SK-N-SH treated with all-trans-retinoic acid at 6 μM for 48 hours (cell line): ENCODE data around the gene ATR.

ENCODE experiments used
- ATAC-seq: fragments of 200-7000 bp; cut with Tn5 transposase; 3 replicates; pipeline ENCODE4 v1.9.1; 2020; ENCODE audit warnings: mild to moderate bottlenecking, moderate library complexity
- ARNTL ChIP-seq: fragments of 450-650 bp; formaldehyde crosslinking; IDR thresholded peaks from 2 replicates; pipeline ENCODE4 v1.5.0; 2020; ENCODE audit warnings: low read depth, mild to moderate bottlenecking, moderate library complexity, borderline replicate concordance
- CSDC2 ChIP-seq: fragments of 250-450 bp; sonication (Bioruptor Pico); IDR thresholded peaks from 2 replicates; pipeline ENCODE4 v1.5.0; 2020; ENCODE audit warnings: mild to moderate bottlenecking, moderate library complexity
- GLIS3 ChIP-seq: fragments of 250-450 bp; sonication (Bioruptor Pico); IDR thresholded peaks from 2 replicates; pipeline ENCODE4 v1.5.0; 2020; ENCODE audit warnings: mild to moderate bottlenecking, moderate library complexity
- ISL1 ChIP-seq: fragments of 250-450 bp; sonication (Bioruptor Pico); IDR thresholded peaks from 2 replicates; pipeline ENCODE4 v2.1.2; 2022; ENCODE audit warnings: mild to moderate bottlenecking, moderate library complexity
- PPARA ChIP-seq: fragments of 250-450 bp; sonication (Bioruptor Pico); IDR thresholded peaks from 2 replicates; pipeline ENCODE4 v1.5.0; 2020; ENCODE audit warnings: mild to moderate bottlenecking, borderline replicate concordance
- RARB ChIP-seq: fragments of 250-450 bp; sonication (Bioruptor Pico); IDR thresholded peaks from 2 replicates; pipeline ENCODE4 v1.8.0; 2021; ENCODE audit warnings: mild to moderate bottlenecking, moderate library complexity
- SNAI2 ChIP-seq: fragments of 250-450 bp; sonication (Bioruptor Pico); IDR thresholded peaks from 2 replicates; pipeline ENCODE4 v1.5.0; 2020; ENCODE audit warnings: mild to moderate bottlenecking, moderate library complexity
- TOX ChIP-seq: fragments of 250-450 bp; sonication (Bioruptor Pico); IDR thresholded peaks from 2 replicates; pipeline ENCODE4 v1.8.0; 2021; ENCODE audit warnings: mild to moderate bottlenecking, moderate library complexity, borderline replicate concordance
- ZC3H10 ChIP-seq: fragments of 250-450 bp; sonication (Bioruptor Pico); IDR thresholded peaks from 2 replicates; pipeline ENCODE4 v1.5.1; 2021; ENCODE audit warnings: mild to moderate bottlenecking, moderate library complexity
- ZFP3 ChIP-seq: fragments of 250-450 bp; sonication (Bioruptor Pico); IDR thresholded peaks from 2 replicates; pipeline ENCODE4 v1.5.0; 2020; ENCODE audit warnings: mild to moderate bottlenecking, moderate library complexity
- ZFP30 ChIP-seq: fragments of 450-650 bp; formaldehyde crosslinking; IDR thresholded peaks from 2 replicates; pipeline ENCODE4 v1.5.0; 2022; ENCODE audit warnings: mild to moderate bottlenecking, moderate library complexity
- ZNF565 ChIP-seq: fragments of 450-650 bp; formaldehyde crosslinking; conservative IDR thresholded peaks from 2 replicates; pipeline ENCODE4 v1.5.0; 2020; ENCODE audit warnings: low read depth, mild to moderate bottlenecking, moderate library complexity
- ZNF8 ChIP-seq: fragments of 450-650 bp; formaldehyde crosslinking; IDR thresholded peaks from 2 replicates; pipeline ENCODE4 v1.5.0; 2020; ENCODE audit warnings: mild to moderate bottlenecking, moderate library complexity
- TF ChIP-seq, protein P1 (sequence below): fragments of 250-450 bp; sonication (Bioruptor Pico); IDR thresholded peaks from 2 replicates; pipeline ENCODE4 v1.5.1; 2021; ENCODE audit warnings: mild to moderate bottlenecking, moderate library complexity
- TF ChIP-seq, protein P2 (sequence below): fragments of 250-450 bp; sonication (Bioruptor Pico); IDR thresholded peaks from 2 replicates; pipeline ENCODE4 v1.5.0; 2020; ENCODE audit warnings: mild to moderate bottlenecking, moderate library complexity
- TF ChIP-seq, protein P3 (sequence below): fragments of 250-450 bp; sonication (Bioruptor Pico); IDR thresholded peaks from 2 replicates; pipeline ENCODE4 v1.8.0; 2020; ENCODE audit warnings: mild to moderate bottlenecking, moderate library complexity, borderline replicate concordance
- TF ChIP-seq, protein P4 (sequence below): fragments of 250-450 bp; sonication (Bioruptor Pico); IDR thresholded peaks from 2 replicates; pipeline ENCODE4 v1.5.1; 2020; ENCODE audit warnings: low read depth, mild to moderate bottlenecking, moderate library complexity
- TF ChIP-seq, protein P5 (sequence below): fragments of 250-450 bp; sonication (Bioruptor Pico); IDR thresholded peaks from 2 replicates; pipeline ENCODE4 v1.8.0; 2021; ENCODE audit warnings: low read depth, mild to moderate bottlenecking, moderate library complexity, borderline replicate concordance

ATR gene

DNA sequence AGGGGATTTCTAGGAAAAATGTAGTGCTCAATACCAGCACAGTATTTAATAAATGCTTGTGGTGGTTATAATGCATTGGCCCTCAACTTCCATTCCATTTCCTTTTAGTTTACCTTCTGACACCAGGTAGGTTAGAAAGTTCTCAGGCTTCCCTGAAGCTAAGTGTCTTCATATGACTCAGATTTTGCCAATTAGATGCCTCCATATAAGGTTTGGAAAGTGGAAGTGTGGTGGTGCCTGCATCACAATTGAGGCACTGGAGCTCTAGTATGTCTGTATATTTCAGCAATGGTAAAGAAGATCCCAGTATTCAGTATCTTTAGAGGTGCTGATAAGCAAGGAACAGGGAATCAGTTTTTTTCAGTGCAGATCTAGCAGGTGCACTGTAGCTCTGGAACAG, 149.0 kb downstream of the ATR start:
- TF ChIP-seq, protein P1, sequence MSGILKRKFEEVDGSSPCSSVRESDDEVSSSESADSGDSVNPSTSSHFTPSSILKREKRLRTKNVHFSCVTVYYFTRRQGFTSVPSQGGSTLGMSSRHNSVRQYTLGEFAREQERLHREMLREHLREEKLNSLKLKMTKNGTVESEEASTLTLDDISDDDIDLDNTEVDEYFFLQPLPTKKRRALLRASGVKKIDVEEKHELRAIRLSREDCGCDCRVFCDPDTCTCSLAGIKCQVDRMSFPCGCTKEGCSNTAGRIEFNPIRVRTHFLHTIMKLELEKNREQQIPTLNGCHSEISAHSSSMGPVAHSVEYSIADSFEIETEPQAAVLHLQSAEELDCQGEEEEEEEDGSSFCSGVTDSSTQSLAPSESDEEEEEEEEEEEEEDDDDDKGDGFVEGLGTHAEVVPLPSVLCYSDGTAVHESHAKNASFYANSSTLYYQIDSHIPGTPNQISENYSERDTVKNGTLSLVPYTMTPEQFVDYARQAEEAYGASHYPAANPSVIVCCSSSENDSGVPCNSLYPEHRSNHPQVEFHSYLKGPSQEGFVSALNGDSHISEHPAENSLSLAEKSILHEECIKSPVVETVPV (CRISPR knock-in tag), result no peak
- TF ChIP-seq ISL1 (CRISPR knock-in tag) (no peak), ZNF8 (CRISPR knock-in tag) (no peak), SNAI2 (CRISPR knock-in tag) (no peak), RARB (no peak), ZNF565 (no peak), ARNTL (CRISPR knock-in tag) (no peak), PPARA (CRISPR knock-in tag) (no peak), ZFP3 (CRISPR knock-in tag) (no peak), ZC3H10 (CRISPR knock-in tag) (no peak)
- TF ChIP-seq, protein P2, sequence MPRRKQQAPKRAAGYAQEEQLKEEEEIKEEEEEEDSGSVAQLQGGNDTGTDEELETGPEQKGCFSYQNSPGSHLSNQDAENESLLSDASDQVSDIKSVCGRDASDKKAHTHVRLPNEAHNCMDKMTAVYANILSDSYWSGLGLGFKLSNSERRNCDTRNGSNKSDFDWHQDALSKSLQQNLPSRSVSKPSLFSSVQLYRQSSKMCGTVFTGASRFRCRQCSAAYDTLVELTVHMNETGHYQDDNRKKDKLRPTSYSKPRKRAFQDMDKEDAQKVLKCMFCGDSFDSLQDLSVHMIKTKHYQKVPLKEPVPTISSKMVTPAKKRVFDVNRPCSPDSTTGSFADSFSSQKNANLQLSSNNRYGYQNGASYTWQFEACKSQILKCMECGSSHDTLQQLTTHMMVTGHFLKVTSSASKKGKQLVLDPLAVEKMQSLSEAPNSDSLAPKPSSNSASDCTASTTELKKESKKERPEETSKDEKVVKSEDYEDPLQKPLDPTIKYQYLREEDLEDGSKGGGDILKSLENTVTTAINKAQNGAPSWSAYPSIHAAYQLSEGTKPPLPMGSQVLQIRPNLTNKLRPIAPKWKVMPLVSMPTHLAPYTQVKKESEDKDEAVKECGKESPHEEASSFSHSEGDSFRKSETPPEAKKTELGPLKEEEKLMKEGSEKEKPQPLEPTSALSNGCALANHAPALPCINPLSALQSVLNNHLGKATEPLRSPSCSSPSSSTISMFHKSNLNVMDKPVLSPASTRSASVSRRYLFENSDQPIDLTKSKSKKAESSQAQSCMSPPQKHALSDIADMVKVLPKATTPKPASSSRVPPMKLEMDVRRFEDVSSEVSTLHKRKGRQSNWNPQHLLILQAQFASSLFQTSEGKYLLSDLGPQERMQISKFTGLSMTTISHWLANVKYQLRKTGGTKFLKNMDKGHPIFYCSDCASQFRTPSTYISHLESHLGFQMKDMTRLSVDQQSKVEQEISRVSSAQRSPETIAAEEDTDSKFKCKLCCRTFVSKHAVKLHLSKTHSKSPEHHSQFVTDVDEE (CRISPR knock-in tag), result no peak
- TF ChIP-seq, protein P3, sequence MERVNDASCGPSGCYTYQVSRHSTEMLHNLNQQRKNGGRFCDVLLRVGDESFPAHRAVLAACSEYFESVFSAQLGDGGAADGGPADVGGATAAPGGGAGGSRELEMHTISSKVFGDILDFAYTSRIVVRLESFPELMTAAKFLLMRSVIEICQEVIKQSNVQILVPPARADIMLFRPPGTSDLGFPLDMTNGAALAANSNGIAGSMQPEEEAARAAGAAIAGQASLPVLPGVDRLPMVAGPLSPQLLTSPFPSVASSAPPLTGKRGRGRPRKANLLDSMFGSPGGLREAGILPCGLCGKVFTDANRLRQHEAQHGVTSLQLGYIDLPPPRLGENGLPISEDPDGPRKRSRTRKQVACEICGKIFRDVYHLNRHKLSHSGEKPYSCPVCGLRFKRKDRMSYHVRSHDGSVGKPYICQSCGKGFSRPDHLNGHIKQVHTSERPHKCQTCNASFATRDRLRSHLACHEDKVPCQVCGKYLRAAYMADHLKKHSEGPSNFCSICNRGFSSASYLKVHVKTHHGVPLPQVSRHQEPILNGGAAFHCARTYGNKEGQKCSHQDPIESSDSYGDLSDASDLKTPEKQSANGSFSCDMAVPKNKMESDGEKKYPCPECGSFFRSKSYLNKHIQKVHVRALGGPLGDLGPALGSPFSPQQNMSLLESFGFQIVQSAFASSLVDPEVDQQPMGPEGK (CRISPR knock-in tag), result no peak
- TF ChIP-seq, protein P4, sequence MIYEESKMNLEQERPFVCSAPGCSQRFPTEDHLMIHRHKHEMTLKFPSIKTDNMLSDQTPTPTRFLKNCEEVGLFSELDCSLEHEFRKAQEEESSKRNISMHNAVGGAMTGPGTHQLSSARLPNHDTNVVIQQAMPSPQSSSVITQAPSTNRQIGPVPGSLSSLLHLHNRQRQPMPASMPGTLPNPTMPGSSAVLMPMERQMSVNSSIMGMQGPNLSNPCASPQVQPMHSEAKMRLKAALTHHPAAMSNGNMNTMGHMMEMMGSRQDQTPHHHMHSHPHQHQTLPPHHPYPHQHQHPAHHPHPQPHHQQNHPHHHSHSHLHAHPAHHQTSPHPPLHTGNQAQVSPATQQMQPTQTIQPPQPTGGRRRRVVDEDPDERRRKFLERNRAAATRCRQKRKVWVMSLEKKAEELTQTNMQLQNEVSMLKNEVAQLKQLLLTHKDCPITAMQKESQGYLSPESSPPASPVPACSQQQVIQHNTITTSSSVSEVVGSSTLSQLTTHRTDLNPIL (CRISPR knock-in tag), result no peak
- no peak for ATAC-seq

DNA sequence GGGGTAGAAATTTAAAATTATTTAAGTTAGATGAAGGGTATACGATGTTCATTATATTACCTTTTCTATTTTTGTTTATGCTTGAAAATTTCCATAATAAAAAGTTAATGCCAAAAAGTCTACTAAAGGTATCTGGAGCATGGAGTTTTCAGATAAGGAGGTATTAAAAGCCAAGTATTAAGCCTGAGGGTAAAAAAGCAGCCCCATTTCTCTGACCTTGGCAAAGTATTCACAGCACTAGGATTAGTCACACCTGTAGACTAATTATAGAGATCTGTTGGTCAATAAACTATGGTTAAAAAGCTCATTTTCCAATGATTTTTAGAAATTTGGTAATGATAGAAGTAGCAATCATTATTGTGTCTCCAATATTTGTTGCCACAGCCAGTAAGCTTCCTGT, 153.8 kb downstream of the ATR start:
- ATAC-seq, result no peak
- TF ChIP-seq SNAI2 (CRISPR knock-in tag), result no peak
- no peak for TF ChIP-seq TOX (CRISPR knock-in tag)
- TF ChIP-seq CSDC2 (CRISPR knock-in tag), result no peak
- TF ChIP-seq ZNF8 (CRISPR knock-in tag), result no peak
- TF ChIP-seq, protein P3 (CRISPR knock-in tag), result no peak
- no peak for TF ChIP-seq GLIS3 (CRISPR knock-in tag)
- TF ChIP-seq RARB, result no peak
- TF ChIP-seq ZFP30, result no peak
- TF ChIP-seq ISL1 (CRISPR knock-in tag), result no peak
- TF ChIP-seq ZNF565, result no peak
- TF ChIP-seq, protein P5, sequence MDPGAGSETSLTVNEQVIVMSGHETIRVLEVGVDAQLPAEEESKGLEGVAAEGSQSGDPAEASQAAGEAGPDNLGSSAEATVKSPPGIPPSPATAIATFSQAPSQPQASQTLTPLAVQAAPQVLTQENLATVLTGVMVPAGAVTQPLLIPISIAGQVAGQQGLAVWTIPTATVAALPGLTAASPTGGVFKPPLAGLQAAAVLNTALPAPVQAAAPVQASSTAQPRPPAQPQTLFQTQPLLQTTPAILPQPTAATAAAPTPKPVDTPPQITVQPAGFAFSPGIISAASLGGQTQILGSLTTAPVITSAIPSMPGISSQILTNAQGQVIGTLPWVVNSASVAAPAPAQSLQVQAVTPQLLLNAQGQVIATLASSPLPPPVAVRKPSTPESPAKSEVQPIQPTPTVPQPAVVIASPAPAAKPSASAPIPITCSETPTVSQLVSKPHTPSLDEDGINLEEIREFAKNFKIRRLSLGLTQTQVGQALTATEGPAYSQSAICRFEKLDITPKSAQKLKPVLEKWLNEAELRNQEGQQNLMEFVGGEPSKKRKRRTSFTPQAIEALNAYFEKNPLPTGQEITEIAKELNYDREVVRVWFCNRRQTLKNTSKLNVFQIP (CRISPR knock-in tag), result no peak
- TF ChIP-seq, protein P2 (CRISPR knock-in tag), result no peak
- no peak for TF ChIP-seq ARNTL (CRISPR knock-in tag)
